Urinary bladder (tissue), 4 donors: Measurements from ENCODE around the gene SYCN. TPM values are rescaled to one million over a fixed set of nuclear protein-coding genes. Genes with fewer than 3 reads are reported as not detected.

Experiments used
- DNase-seq: peaks from one replicate; pipeline ENCODE4 v3.0.0-alpha.2; 2015; ENCODE audit errors: extremely low spot score
- H3K27ac ChIP-seq: one replicate; pipeline ENCODE4 v1.5.1; 2013; ENCODE audit warnings: low read depth, mild to moderate bottlenecking, moderate library complexity
- H3K36me3 ChIP-seq: one replicate; pipeline ENCODE4 v1.6.1; 2013; ENCODE audit warnings: mild to moderate bottlenecking, moderate library complexity; ENCODE audit not compliant: insufficient read depth
- H3K4me1 ChIP-seq: one replicate; pipeline ENCODE4 v1.6.1; 2013; ENCODE audit warnings: mild to moderate bottlenecking, moderate library complexity; ENCODE audit not compliant: insufficient read depth
- H3K4me3 ChIP-seq: one replicate; pipeline ENCODE4 v1.5.1; 2013; ENCODE audit warnings: low read depth, low read length
- WGBS: extraction: QIAGEN DNeasy Blood & Tissue Kit; methylation state at CpG from one replicate; pipeline ENCODE4 v1.1.7; 2013; 5-methylcytosine and 5-hydroxymethylcytosine counted together
- polyA plus RNA-seq: library from polyadenylated mRNA; stranded (reverse); fragments of 200-250 nt; gene quantifications from one replicate; pipeline ENCODE4 v1.2.3, GENCODE V29; 2013
- total RNA-seq: library from RNA; depleted of rRNA; stranded (reverse); fragments of >200 nt; gene quantifications from one replicate; pipeline ENCODE4 v1.2.3, GENCODE V29; 2014
- donor health status: healthy with polysubstance abuse.
- donor health status: healthy.

SYCN gene
- total and polyA plus RNA-seq, 2 donors = not detected

GRCh38 chr19:39194832-39195542, 9.1 kb downstream of the SYCN start:
- no peak for DNase-seq
- Histone ChIP-seq H3K36me3 (no peaks in the 10 kb centered on the region), H3K27ac (no peak overlapping the region), H3K4me1 (no peaks in the 10 kb centered on the region), H3K4me3 (no peak overlapping the region)
- 47% methylated on average over 9 of the region's 9 CpGs for WGBS

DNA sequence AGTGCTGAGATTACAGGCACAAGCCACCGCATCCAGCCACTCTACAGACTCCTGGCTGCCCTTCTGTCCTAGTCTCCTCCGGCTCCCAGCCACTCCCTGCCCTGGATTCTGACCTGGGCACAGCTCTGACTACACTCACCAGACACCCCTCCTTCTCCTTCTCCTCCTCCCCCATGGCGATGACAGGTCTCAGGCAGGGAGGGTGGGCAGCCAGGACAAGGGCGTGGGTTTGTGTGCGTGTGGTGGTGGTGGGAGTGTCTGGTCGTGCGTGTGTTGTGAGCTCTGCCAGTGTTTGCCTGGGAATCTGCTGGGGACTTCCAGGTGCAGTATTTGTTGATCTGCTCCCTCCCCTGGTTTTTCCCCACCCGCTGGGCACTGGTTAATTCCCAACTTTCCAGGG, 10.3 kb downstream of the SYCN start:
- Histone ChIP-seq H3K36me3 (no peaks in the 10 kb centered on the region), H3K27ac (no peak overlapping the region), H3K4me1 (no peaks in the 10 kb centered on the region), H3K4me3 (no peak overlapping the region)
- WGBS = 33% methylated on average over 8 of the region's 8 CpGs
- DNase-seq = no peak

GRCh38 chr19:39192846-39193245, 11.2 kb downstream of the SYCN start:
- H3K4me3 ChIP-seq = no peak overlapping the region
- WGBS = 81% methylated on average over 2 of the region's 2 CpGs
- H3K36me3 ChIP-seq = no peaks in the 10 kb centered on the region
- no peaks in the 10 kb centered on the region for H3K4me1 ChIP-seq
- no peak overlapping the region for H3K27ac ChIP-seq
- DNase-seq = no peak

GRCh38 chr19:39190768-39191167, 13.3 kb downstream of the SYCN start:
- no peaks in the 10 kb centered on the region for H3K4me1 ChIP-seq
- no peak overlapping the region for H3K4me3 ChIP-seq
- H3K36me3 ChIP-seq = no peaks in the 10 kb centered on the region
- DNase-seq = no peak
- H3K27ac ChIP-seq = no peak overlapping the region
- 35% methylated on average over 11 of the region's 11 CpGs for WGBS

DNA sequence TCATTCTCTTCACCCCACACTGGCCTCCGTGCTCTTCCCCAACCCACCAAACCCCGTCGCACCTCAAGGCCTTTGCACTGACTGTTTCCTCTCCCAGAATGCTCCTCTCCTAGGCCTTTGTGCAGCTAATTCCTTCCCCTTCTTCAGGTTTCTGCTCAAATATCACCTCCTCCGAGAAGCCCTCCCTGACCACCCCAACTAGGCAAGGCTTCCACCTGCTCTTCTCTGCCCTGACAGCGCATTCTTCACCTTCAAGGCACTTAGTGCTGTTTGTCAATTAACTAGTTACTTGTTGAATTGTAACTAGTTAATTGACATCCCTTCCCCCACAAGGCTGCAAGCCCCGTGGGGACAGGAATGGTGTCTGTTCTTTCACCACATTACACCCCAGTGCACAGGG, 15.1 kb downstream of the SYCN start:
- WGBS = 72% methylated on average over 6 of the region's 6 CpGs
- DNase-seq = no peak
- H3K4me3 ChIP-seq = no peak overlapping the region
- H3K4me1 ChIP-seq = no peaks in the 10 kb centered on the region
- no peaks in the 10 kb centered on the region for H3K36me3 ChIP-seq
- H3K27ac ChIP-seq = no peak overlapping the region

DNA sequence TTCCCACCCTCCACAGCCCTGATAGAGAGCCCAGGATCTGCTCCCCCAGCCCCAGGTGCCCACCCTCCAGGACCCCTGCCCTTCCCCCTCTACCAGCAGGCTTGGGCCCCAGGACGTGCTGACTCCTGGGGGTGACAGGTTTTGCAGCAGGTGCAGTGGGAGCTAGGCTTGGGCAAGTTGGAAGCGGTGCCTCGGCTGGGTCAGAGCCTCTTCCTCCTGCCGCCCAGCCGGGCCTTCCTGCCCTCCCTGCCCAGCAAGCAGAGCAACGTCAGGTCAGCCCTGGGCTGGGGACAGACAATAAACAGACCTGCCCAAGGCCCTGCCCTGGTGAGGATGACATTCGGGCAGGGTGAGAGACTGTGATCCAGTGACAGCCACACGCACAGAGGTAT, 16.5 kb downstream of the SYCN start:
- DNase-seq = no peak
- no peaks in the 10 kb centered on the region for H3K4me1 ChIP-seq
- no peak overlapping the region for H3K27ac ChIP-seq
- 38% methylated on average over 8 of the region's 8 CpGs for WGBS
- no peaks in the 10 kb centered on the region for H3K36me3 ChIP-seq
- no peak overlapping the region for H3K4me3 ChIP-seq

- DNase-seq = no peak
- H3K4me3 ChIP-seq = no peak overlapping the region
- WGBS = 94% methylated on average over 8 of the region's 8 CpGs
These were observed 17.7 kb downstream of the SYCN start for GRCh38 chr19:39186391-39186790.

DNA sequence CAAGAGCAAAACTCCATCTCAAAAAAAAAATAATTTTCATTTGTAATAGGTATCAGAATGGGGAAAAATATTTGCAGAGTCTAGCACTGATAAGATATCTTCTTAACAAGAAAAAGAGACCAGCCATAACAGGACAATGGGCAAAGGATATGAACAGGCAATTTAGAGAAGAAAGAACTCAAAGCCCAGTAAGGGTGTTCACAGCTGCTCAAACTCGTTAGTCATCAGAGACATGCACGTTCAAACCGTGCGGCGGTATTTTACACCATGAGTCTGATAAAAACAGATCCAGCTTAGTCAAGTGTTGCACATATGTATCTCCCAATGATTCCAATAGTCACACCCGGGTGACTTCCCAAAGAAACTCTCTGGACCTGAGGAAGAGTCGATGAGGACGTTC, 21.0 kb downstream of the SYCN start:
- Histone ChIP-seq H3K4me3 (no peak overlapping the region), H3K27ac (no peak overlapping the region), H3K4me1 (no peaks in the 10 kb centered on the region), H3K36me3 (no peaks in the 10 kb centered on the region)
- WGBS = 92% methylated on average over 8 of the region's 8 CpGs
- no peak for DNase-seq

More at GRCh38 chr19:39186391-39186790, 17.7 kb downstream of the SYCN start:
- Histone ChIP-seq H3K4me1 (no peaks in the 10 kb centered on the region), H3K36me3 (no peaks in the 10 kb centered on the region), H3K27ac (no peak overlapping the region)

DNA sequence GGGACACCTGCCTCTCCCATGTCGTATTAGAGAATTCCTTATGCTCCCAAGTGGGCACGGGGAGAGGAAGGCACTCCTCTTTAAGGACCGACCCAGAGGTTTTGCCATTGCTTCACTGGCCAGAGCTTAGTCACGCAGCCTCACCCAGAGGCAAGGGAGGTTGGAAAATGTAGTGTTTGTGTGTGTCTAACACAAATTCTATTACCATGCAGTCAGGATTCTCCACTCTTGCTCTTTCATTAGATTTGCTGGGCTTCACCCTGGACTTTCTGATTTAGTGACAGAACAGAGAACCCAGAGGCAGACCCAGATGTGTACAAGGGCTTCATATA, 21.9 kb downstream of the SYCN start:
- no peaks in the 10 kb centered on the region for H3K4me1 ChIP-seq
- no peak for DNase-seq
- 75% methylated on average over 4 of the region's 4 CpGs for WGBS
- H3K4me3 ChIP-seq = no peak overlapping the region
- no peak overlapping the region for H3K27ac ChIP-seq
- H3K36me3 ChIP-seq = no peaks in the 10 kb centered on the region

DNA sequence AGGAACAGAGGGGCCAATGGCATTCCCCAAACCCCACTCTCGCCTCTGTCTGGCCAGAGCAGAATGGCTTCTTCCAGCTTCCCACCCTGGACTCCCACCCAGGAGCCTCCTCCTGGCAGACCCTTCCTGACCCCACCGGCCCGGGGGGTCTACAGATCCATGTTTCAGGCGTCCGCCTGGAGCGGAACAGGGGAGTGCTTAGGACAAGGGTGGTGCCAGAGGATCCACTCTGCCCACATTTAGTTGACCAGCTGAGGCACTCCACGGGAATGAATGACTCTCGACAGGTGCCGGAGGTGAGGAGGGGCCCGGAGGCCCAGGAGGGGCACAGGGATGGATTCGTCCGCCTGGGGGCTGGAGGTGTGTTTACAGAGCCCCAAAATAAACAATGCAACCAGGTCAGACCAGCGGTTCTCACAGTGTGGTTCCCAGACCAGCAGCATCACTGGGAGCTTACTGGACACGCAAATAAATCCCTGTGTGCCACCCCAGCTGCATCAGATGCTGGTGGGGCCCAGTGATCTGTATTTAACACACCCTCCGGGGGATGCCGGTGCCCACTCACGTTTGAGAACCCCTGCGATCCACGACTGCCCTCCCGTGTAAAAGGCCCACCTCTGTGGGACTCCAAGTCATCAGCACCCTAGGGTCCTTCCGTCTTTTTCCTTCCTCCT, 22.4 kb downstream of the SYCN start:
- 77% methylated on average over 21 of the region's 21 CpGs for WGBS
- Histone ChIP-seq H3K4me3 (no peak overlapping the region), H3K27ac (no peak overlapping the region), H3K4me1 (no peaks in the 10 kb centered on the region), H3K36me3 (no peaks in the 10 kb centered on the region)
- no peak for DNase-seq

DNA sequence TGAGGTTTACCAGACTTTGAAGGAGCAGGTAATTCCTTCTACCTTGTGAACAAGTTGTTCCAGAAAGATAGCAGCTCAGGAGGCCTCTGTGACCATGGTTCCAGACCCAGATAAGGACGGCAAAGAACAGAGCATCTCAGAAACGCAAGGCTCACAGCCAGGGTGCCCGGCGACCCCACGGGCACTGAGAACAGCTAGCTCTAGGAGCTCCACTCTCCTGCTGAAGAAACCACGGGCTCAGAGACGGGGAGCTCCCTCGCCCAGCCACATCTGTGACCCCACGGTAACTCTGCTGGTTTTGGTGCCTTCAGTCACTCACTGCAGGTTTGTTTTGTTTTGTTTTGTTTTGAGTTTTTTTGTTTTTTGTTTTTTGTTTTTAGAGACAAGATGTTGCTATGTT, 23.3 kb downstream of the SYCN start:
- Histone ChIP-seq H3K27ac (no peak overlapping the region), H3K36me3 (no peaks in the 10 kb centered on the region), H3K4me1 (no peaks in the 10 kb centered on the region), H3K4me3 (no peak overlapping the region)
- WGBS = 83% methylated on average over 9 of the region's 9 CpGs
- no peak for DNase-seq

DNA sequence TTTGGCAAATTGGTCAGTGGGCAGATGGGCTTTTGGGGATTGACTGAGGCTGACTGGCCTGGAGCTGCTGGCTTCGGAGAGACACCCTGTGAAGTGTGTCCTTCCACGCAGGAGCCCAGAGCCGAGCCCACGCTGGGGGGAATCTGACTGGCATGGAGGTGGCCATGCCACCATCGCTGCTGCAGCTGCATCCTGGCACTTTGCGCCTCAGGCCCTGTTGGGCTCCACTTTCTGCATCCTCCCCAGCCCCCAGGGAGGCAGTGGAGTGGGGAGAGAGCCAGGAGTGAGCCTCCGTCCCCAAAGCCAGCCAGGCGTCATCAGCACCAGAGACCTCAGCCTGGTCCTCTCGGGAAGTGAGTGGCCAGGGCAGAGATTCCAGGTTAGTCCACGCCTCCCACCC, 24.3 kb downstream of the SYCN start:
- Histone ChIP-seq H3K36me3 (peaks cover 2% of the 10 kb centered on the region), H3K4me1 (no peaks in the 10 kb centered on the region), H3K27ac (no peak overlapping the region), H3K4me3 (no peak overlapping the region)
- 88% methylated on average over 10 of the region's 10 CpGs for WGBS
- DNase-seq = no peak

GRCh38 chr19:39178296-39179006, 25.6 kb downstream of the SYCN start:
- Histone ChIP-seq H3K27ac (no peak overlapping the region), H3K4me1 (no peaks in the 10 kb centered on the region), H3K4me3 (no peak overlapping the region), H3K36me3 (peaks cover 10% of the 10 kb centered on the region)
- no peak for DNase-seq
- WGBS = 93% methylated on average over 30 of the region's 30 CpGs

GRCh38 chr19:39177736-39178135, 26.3 kb downstream of the SYCN start:
- Histone ChIP-seq H3K36me3 (peaks cover 14% of the 10 kb centered on the region), H3K4me3 (no peak overlapping the region), H3K27ac (no peak overlapping the region), H3K4me1 (no peaks in the 10 kb centered on the region)
- no peak for DNase-seq
- 91% methylated on average over 11 of the region's 11 CpGs for WGBS
